PFSK-1 (cell line): ENCODE data around the gene ODF2L.

Experiments used
- FOXP2 ChIP-seq: optimal IDR thresholded peaks from 2 replicates; pipeline ENCODE3; 2011; ENCODE audit warnings: borderline replicate concordance, control low read depth, inconsistent platforms; ENCODE audit not compliant: insufficient read depth; ENCODE audit errors: extremely low read length, extremely low read depth
- POLR2AphosphoS5 ChIP-seq: IDR thresholded peaks from 2 replicates; pipeline ENCODE4 v1.6.1; 2012; ENCODE audit warnings: low read depth, mild to moderate bottlenecking, control low read depth, low read length, moderate library complexity
- REST ChIP-seq, 2 experiments: IDR thresholded peaks; 2 replicates each; pipeline versions ENCODE4 v1.6.1 to v1.8.0; 2011 to 2012; ENCODE audit warnings: low read depth in 2 of 2, low read length in 2 of 2, control low read depth in 1 of 2, inconsistent platforms in 1 of 2, mild to moderate bottlenecking in 1 of 2, moderate library complexity in 1 of 2; ENCODE audit not compliant: insufficient read depth in 1 of 2
- SIN3A ChIP-seq: IDR thresholded peaks from 2 replicates; pipeline ENCODE4 v1.6.1; 2012; ENCODE audit warnings: mild to moderate bottlenecking, low read length, moderate library complexity, borderline replicate concordance; ENCODE audit not compliant: insufficient read depth
- TAF1 ChIP-seq: IDR thresholded peaks from 2 replicates; pipeline ENCODE4 v1.6.1; 2012; ENCODE audit warnings: low read length, control low read depth, borderline replicate concordance; ENCODE audit not compliant: insufficient read depth

ODF2L gene

GRCh38 chr1:86346388-86346787 lies 49.7 kb downstream of the ODF2L start:
- TF ChIP-seq TAF1 (no peak), REST (IDR thresholded peaks at IDR 0.05; ENCODE audit: insufficient read depth in 1 of 2, low read depth in 2 of 2, low read length in 2 of 2) (no peak), FOXP2 (no peak), SIN3A (no peak), POLR2AphosphoS5 (no peak)

GRCh38 chr1:86345042-86345441 lies 51.1 kb downstream of the ODF2L start:
- TF ChIP-seq POLR2AphosphoS5 (no peak), TAF1 (no peak), FOXP2 (no peak), SIN3A (no peak), REST (IDR thresholded peaks at IDR 0.05; ENCODE audit: insufficient read depth in 1 of 2, low read depth in 2 of 2, low read length in 2 of 2) (no peak)

GRCh38 chr1:86339906-86340305 lies 56.2 kb downstream of the ODF2L start:
- TF ChIP-seq TAF1 (no peak), FOXP2 (no peak), POLR2AphosphoS5 (no peak)

GRCh38 chr1:86339014-86339812 lies 56.9 kb downstream of the ODF2L start:
- no peak for TF ChIP-seq SIN3A
- TF ChIP-seq TAF1: no peak
- no peak for TF ChIP-seq POLR2AphosphoS5
- TF ChIP-seq FOXP2: no peak
- no peak for TF ChIP-seq REST (IDR thresholded peaks at IDR 0.05; ENCODE audit: insufficient read depth in 1 of 2, low read depth in 2 of 2, low read length in 2 of 2)

- no peak for TF ChIP-seq TAF1
- TF ChIP-seq SIN3A: no peak
- no peak for TF ChIP-seq POLR2AphosphoS5
Observed at GRCh38 chr1:86335916-86336315, 60.2 kb downstream of the ODF2L start.

- TF ChIP-seq SIN3A (no peak), TAF1 (no peak), POLR2AphosphoS5 (no peak), FOXP2 (no peak), REST (IDR thresholded peaks at IDR 0.05; ENCODE audit: insufficient read depth in 1 of 2, low read depth in 2 of 2, low read length in 2 of 2) (no peak)
Observed at GRCh38 chr1:86325264-86325663, 70.9 kb downstream of the ODF2L start.
